HG03460 (cell line): Measurements from ENCODE around the gene BABAM1.

Source experiments
- ATAC-seq: cut with Tn5 transposase; IDR thresholded peaks from one replicate; pipeline ENCODE4 v1.9.1; 2021; ENCODE audit not compliant: unreplicated experiment

Gene BABAM1

GRCh38 chr19:17302391-17303166 is 35.3 kb downstream of the BABAM1 start:
- ATAC-seq, result no peak

GRCh38 chr19:17303167-17303939 is 36.1 kb downstream of the BABAM1 start, which contains the start of gene ABHD8:
Gene ABHD8 (minus strand): TSS chr19:17303425. CDS start chr19:17301616, 1,809 bp downstream.
- peak; percentile 44 for ATAC-seq

GRCh38 chr19:17303940-17304267 is 36.7 kb downstream of the BABAM1 start:
- ATAC-seq, result no peak

- ATAC-seq, result no peak
Measured at GRCh38 chr19:17304386-17305215, 37.4 kb downstream of the BABAM1 start.

- ATAC-seq, result no peak
Measured at GRCh38 chr19:17305216-17305516, 37.9 kb downstream of the BABAM1 start.

- peak; percentile 55 for ATAC-seq
Measured at GRCh38 chr19:17305517-17306284, 38.5 kb downstream of the BABAM1 start, which contains the start of gene MRPL34. Gene MRPL34 (plus strand): TSS chr19:17305872. CDS start chr19:17305893, 21 bp downstream.

- no peak for ATAC-seq
Measured at GRCh38 chr19:17306285-17306714, 39.1 kb downstream of the BABAM1 start.

- ATAC-seq, result no peak
Measured at GRCh38 chr19:17307876-17308377, 40.7 kb downstream of the BABAM1 start.

- peak; percentile 59 for ATAC-seq
Measured at GRCh38 chr19:17309198-17309964, 42.1 kb downstream of the BABAM1 start, which contains the start of gene DDA1. Gene DDA1 (plus strand): TSS chr19:17309563. CDS start chr19:17309655, 92 bp downstream.

GRCh38 chr19:17309965-17310461 is 42.8 kb downstream of the BABAM1 start:
- ATAC-seq, result no peak

GRCh38 chr19:17311455-17312188 is 44.4 kb downstream of the BABAM1 start:
- no peak for ATAC-seq

- no peak for ATAC-seq
Measured at GRCh38 chr19:17312189-17313113, 45.2 kb downstream of the BABAM1 start.

- ATAC-seq, result no peak
Measured at GRCh38 chr19:17314007-17314593, 46.9 kb downstream of the BABAM1 start.

- no peak for ATAC-seq
Measured at GRCh38 chr19:17318966-17319365, 51.7 kb downstream of the BABAM1 start.

GRCh38 chr19:17319473-17320238 is 52.4 kb downstream of the BABAM1 start:
- no peak for ATAC-seq

GRCh38 chr19:17320435-17320834 is 53.2 kb downstream of the BABAM1 start:
- ATAC-seq, result no peak
